Left lung (tissue), 10 donors: ENCODE measurements around the gene PCSK1N. TPM values are rescaled to one million over a fixed set of nuclear protein-coding genes. Genes with fewer than 3 reads are reported as not detected.
"Not testable (repeated sequence)": the region's sequence is repeated elsewhere in the genome, so short reads cannot be mapped to it uniquely, and the experiment has no call there.

Experiments
- ATAC-seq: fragments of 200-7000 bp; cut with Tn5 transposase; one replicate; pipeline ENCODE4 v1.9.1; 2020; ENCODE audit warnings: moderate library complexity
- DNase-seq, 4 donors: peaks; one replicate each; pipeline ENCODE4 v3.0.0-alpha.2; 2013 to 2020
- H3K27ac ChIP-seq, 2 donors: fragments of 200-600 bp; sonication (generic) in 1 of 2; one replicate each; pipeline versions ENCODE4 v1.5.0 to v1.8.0; 2020 to 2021
- H3K27me3 ChIP-seq, 2 donors: fragments of 200-600 bp; sonication (generic) in 1 of 2; one replicate each; pipeline versions ENCODE4 v1.5.0 to v1.8.0; 2020 to 2021
- H3K36me3 ChIP-seq, 2 donors: fragments of 200-600 bp; sonication (generic) in 1 of 2; one replicate each; pipeline versions ENCODE4 v1.5.0 to v1.8.0; 2020 to 2021
- H3K4me1 ChIP-seq, 2 donors: fragments of 200-600 bp; one replicate each; pipeline ENCODE4 v1.8.0; 2021
- H3K4me3 ChIP-seq, 2 donors: fragments of 200-600 bp; sonication (generic) in 1 of 2; one replicate each; pipeline versions ENCODE4 v1.5.0 to v1.8.0; 2020 to 2021; ENCODE audit warnings: mild to moderate bottlenecking in 1 of 2
- H3K9me3 ChIP-seq, 2 donors: fragments of 200-600 bp; sonication (generic) in 1 of 2; one replicate each; pipeline versions ENCODE4 v1.5.0 to v1.8.0; 2020 to 2021
- intact Hi-C, 2 donors: fragments of 100-400 bp; cut with DNase I; formaldehyde crosslinking; loops; one replicate each; pipeline versions ENCODE4 v1.11.2 to v1.14.2; 2022
- polyA plus RNA-seq, 6 donors: library from polyadenylated mRNA; unstranded; fragments of 120-200 nt; gene quantifications; one replicate each; pipeline ENCODE4 v1.2.1, GENCODE V29; 2013; ENCODE audit not compliant: insufficient read length in 6 of 6
- total RNA-seq, 2 donors: library from RNA; stranded (reverse); fragmentation: NEBNext Ultra II Directional; extraction: Animal tissue kit (Norgen Biotek cat#: 25700); gene quantifications; one replicate each; pipeline ENCODE4 v1.2.1, GENCODE V29; 2021
- TF ChIP-seq, protein P1 (sequence below), 2 donors: fragments of 200-600 bp; sonication (generic) in 1 of 2; IDR thresholded peaks; one replicate each; pipeline versions ENCODE4 v1.5.0 to v1.8.0; 2021; ENCODE audit warnings: antibody characterized with exemption in 2 of 2
- donor health status: DM: no; HTN: yes; CAD: no.
- donor health status: DM: no; HTN: no; CAD: no.

Gene PCSK1N
- total and polyA plus RNA-seq, 8 donors = 1.4 to 4.9 (median 3.4) TPM

DNA sequence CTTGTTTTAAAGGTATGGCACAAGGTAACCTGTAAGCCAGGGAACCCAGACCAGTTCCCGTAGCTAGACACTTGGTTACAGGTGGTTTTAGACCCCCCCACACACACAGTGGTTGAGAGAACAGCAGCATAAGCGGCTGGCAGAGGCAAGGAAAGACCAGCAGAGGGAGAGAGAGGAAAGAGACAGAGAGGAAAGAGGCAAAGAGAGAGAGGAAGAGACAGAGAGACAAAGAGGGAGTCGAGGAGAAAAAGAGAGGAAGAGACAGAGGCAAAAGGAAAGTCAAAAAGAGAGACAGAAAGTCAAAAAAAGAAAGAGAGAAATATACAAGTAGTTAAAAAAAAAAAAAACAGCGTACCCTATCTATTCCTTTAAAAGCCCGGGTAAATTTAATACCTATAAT lies 19.5 kb upstream of the PCSK1N start:
- intact Hi-C loops = no loop called here
- no peaks in the 10 kb centered on the region for H3K27me3 ChIP-seq
- no peaks in the 10 kb centered on the region for H3K4me1 ChIP-seq
- no peaks in the 10 kb centered on the region for H3K9me3 ChIP-seq
- TF ChIP-seq, protein P1, sequence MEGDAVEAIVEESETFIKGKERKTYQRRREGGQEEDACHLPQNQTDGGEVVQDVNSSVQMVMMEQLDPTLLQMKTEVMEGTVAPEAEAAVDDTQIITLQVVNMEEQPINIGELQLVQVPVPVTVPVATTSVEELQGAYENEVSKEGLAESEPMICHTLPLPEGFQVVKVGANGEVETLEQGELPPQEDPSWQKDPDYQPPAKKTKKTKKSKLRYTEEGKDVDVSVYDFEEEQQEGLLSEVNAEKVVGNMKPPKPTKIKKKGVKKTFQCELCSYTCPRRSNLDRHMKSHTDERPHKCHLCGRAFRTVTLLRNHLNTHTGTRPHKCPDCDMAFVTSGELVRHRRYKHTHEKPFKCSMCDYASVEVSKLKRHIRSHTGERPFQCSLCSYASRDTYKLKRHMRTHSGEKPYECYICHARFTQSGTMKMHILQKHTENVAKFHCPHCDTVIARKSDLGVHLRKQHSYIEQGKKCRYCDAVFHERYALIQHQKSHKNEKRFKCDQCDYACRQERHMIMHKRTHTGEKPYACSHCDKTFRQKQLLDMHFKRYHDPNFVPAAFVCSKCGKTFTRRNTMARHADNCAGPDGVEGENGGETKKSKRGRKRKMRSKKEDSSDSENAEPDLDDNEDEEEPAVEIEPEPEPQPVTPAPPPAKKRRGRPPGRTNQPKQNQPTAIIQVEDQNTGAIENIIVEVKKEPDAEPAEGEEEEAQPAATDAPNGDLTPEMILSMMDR (IDR thresholded peaks at IDR 0.05) = no peak
- H3K4me3 ChIP-seq = no peak overlapping the region
- no peak for ATAC-seq
- H3K36me3 ChIP-seq = no peaks in the 10 kb centered on the region
- no peak for DNase-seq
- no peak overlapping the region for H3K27ac ChIP-seq

DNA sequence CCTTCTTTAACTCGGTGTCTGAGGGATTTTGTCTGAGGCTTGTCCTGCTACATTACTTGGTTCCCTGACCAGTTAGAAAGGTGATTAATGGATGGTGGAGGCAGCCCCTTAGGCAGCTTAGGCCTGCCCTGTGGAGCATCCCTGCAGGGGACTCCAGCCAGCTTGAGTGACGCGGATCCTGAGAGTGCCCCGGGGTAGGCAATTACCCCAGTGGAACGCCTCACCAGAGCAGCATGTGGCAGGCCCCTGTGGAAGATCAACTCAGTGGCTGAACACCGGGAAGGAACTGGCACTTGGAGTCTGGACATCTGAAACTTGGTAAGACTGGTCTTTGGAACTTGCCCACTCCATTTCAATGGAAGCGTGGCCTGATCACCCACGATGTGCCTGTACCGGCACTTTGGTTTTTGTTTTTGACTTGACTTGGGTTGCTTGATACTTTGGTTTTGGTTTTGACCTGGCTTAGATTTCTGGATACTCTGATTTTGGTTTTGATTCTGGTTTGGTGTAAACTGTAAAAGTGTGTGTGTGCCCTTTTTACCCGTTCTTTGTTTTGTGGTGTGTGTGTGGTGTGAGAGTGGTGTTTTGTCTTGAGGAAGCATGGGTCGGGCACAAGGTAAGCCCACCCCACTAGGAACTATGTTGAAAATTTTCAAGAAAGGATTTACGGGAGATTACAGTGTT lies 18.9 kb upstream of the PCSK1N start:
- intact Hi-C loops, H3K27me3 ChIP-seq, H3K9me3 ChIP-seq, H3K4me3 ChIP-seq, ATAC-seq, DNase-seq, H3K36me3 ChIP-seq, H3K4me1 ChIP-seq, H3K27ac ChIP-seq: not testable (repeated sequence)

DNA sequence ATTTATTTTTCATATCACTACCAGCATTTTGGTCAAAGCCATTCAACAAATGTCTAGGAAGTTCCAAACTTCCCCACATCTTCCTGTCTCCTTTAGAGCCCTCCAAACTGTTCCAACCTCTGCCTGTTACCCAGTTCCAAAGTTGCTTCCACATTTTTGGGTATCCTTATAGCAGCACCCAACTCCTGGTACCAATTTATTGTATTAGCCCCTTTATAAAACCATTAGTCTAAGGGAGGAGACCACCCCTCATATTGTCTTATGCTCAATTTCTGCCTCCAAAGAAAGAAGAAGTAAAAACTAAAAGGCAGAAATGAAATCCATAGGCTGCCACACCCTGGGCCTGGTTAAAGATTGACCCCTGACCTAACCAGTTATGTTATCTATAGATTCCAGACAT lies 18.1 kb upstream of the PCSK1N start:
- H3K4me3 ChIP-seq, ATAC-seq, H3K27me3 ChIP-seq: not testable (repeated sequence)

DNA sequence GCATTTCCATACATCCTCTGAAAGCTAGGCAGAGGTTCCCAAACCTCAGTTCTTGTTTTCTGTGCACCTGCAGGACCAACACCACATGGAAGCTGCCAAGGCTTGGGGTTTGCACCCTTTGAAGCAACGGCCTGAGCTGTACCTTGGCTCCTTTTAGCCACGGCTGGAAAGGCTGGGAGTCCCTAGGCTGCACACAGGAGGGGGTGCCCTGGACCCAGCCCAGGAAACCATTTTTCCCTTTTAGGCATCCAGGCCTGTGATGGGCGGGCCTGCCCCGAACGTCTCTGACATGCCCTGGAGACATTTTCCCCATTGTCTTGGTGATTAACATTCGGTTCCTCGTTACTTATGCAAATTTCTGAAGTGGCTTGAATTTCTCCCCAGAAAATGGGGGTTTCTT lies 17.4 kb upstream of the PCSK1N start:
- TF ChIP-seq, protein P1 (IDR thresholded peaks at IDR 0.05) = no peak
- DNase-seq (no peak), ATAC-seq (no peak)
- Histone ChIP-seq H3K27me3 (no peaks in the 10 kb centered on the region), H3K4me1 (no peaks in the 10 kb centered on the region), H3K27ac (no peak overlapping the region), H3K4me3 (no peak overlapping the region), H3K36me3 (no peaks in the 10 kb centered on the region), H3K9me3 (no peaks in the 10 kb centered on the region)
- intact Hi-C loops = no loop called here

More for the DNA sequence above, 18.1 kb upstream of the PCSK1N start:
- DNase-seq, H3K36me3 ChIP-seq, intact Hi-C loops, H3K27ac ChIP-seq, H3K4me1 ChIP-seq, H3K9me3 ChIP-seq: not testable (repeated sequence)

DNA sequence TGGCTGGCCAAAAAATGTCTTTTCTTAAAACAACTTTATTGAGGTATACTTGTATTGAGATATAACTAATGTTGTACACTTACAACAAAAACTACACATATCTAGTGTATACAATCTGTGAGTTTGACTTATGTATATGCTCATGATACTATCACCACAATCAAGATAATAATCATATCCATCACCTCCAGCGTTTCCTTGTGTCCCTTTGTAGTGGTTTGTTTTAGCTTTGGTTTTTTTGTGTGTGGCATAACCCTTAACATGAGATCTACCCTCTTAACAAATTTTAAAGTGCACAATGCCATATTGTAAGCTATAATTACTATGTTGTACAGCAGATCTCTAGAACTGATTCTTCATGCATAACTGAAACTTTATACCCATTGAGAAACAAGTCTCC lies 13.4 kb upstream of the PCSK1N start:
- no peaks in the 10 kb centered on the region for H3K4me1 ChIP-seq
- no peak for DNase-seq
- no peaks in the 10 kb centered on the region for H3K36me3 ChIP-seq
- no peak overlapping the region for H3K4me3 ChIP-seq
- no peaks in the 10 kb centered on the region for H3K9me3 ChIP-seq
- no peak for ATAC-seq
- TF ChIP-seq, protein P1 (IDR thresholded peaks at IDR 0.05) = no peak
- intact Hi-C loops = no loop called here
- H3K27ac ChIP-seq = no peak overlapping the region
- H3K27me3 ChIP-seq = no peaks in the 10 kb centered on the region

DNA sequence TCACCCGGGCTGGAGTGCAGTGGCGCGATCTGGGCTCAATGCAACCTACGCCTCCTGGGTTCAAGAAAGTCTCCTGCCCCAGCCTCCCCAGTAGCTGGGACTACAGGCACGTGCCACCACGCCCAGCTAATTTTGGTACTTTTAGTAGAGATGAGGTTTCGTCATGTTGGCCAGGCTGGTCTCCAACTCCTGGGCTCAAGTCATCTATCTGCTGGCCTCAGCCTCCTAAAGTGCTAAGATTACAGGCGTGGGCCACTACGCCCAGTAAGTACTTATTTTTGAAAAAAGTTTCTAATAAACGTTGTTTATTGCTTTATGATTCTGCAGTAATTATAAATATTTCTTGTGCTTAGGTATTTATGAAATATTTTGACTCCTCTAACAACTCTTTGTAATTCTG lies 4.3 kb upstream of the PCSK1N start:
- no peak for ATAC-seq

More for the DNA sequence above, 4.3 kb upstream of the PCSK1N start:
- Histone ChIP-seq H3K4me1 (peaks cover 0 to 4% of the 10 kb centered on the region in 2 donors), H3K27ac (no peak overlapping the region), H3K4me3 (no peak overlapping the region), H3K27me3 (peaks cover 4 to 27% of the 10 kb centered on the region in 2 donors), H3K9me3 (no peaks in the 10 kb centered on the region), H3K36me3 (no peaks in the 10 kb centered on the region)
- DNase-seq = no peak
- TF ChIP-seq, protein P1 (IDR thresholded peaks at IDR 0.05) = no peak
- intact Hi-C loops = no loop called here
